GM12878 (cell line): ENCODE results near the gene HYOU1. TPM values are rescaled to one million over a fixed set of nuclear protein-coding genes. Genes with fewer than 3 reads are reported as not detected.

Source experiments
- ATAC-seq: fragments of 200-7000 bp; cut with Tn5 transposase; 3 replicates; pipeline ENCODE4 v1.9.1; 2020; ENCODE audit warnings: mild to moderate bottlenecking, moderate library complexity
- Bru-seq: library from RNA; stranded (reverse); fragments of 400-500 nt; gene quantifications from one replicate; lab custom pipeline; 2021; lab: Mats Ljungman, UMichigan
- BruChase-seq, 2 experiments: library from RNA; stranded (reverse); fragments of 400-500 nt; gene quantifications; one replicate each; lab custom pipeline; 2021; lab: Mats Ljungman, UMichigan
- BruUV-seq: library from RNA; stranded (reverse); fragments of 400-500 nt; replicated peaks from 2 replicates; lab custom pipeline; 2021; lab: Mats Ljungman, UMichigan
- CTCF ChIA-PET: fragments of 300-600 bp; sonication (Branson Sonifier 250); formaldehyde crosslinking; extraction: SDS; loops from one replicate; lab custom pipeline; 2021; ENCODE audit warnings: inconsistent platforms; lab: Yijun Ruan, JAX
- POLR2A ChIA-PET: fragments of 350-600 bp; formaldehyde crosslinking; extraction: SDS; loops from one replicate; lab custom pipeline; 2021; ENCODE audit warnings: inconsistent platforms; lab: Charles Lee
- RAD21 ChIA-PET: fragments of 300-600 bp; sonication (Branson Sonifier 250); formaldehyde crosslinking; loops from one replicate; lab custom pipeline; 2023; ENCODE audit warnings: antibody characterized with exemption; ENCODE audit not compliant: unreplicated experiment; lab: Charles Lee
- SMC1A ChIA-PET: fragments of 300-600 bp; sonication (Branson Sonifier 250); formaldehyde crosslinking; loops from one replicate; lab custom pipeline; 2023; ENCODE audit not compliant: unreplicated experiment, uncharacterized antibody; lab: Charles Lee
- DNase-seq: peaks from one replicate; pipeline ENCODE4 v3.0.0-alpha.2; 2011; ENCODE audit warnings: low read depth, low spot score
- FAIRE-seq: peaks from 3 replicates; lab custom pipeline; 2011; peaks lifted over from hg19 to GRCh38; lab: Jason Lieb, UNC
- H2AFZ ChIP-seq: 2 replicates; pipeline ENCODE4 v1.6.0; 2011; ENCODE audit warnings: low read depth, low read length, control low read depth; ENCODE audit not compliant: control insufficient read depth
- H3K27ac ChIP-seq: 2 replicates; pipeline ENCODE4 v1.5.1; 2011; ENCODE audit warnings: control low read depth; ENCODE audit not compliant: control insufficient read depth, insufficient read depth
- H3K27me3 ChIP-seq, 2 experiments: replicated peaks in 1 of 2; 2 replicates each; pipeline versions ENCODE4 v1.6.0 to v1.6.1; 2011; ENCODE audit warnings: low read length in 1 of 2; ENCODE audit not compliant: control insufficient read depth in 2 of 2, insufficient read depth in 2 of 2
- H3K36me3 ChIP-seq, 2 experiments: 2 replicates each; pipeline ENCODE4 v1.5.1; 2011; ENCODE audit warnings: low read length in 1 of 2; ENCODE audit not compliant: control insufficient read depth in 2 of 2, insufficient read depth in 2 of 2
- H3K4me1 ChIP-seq: 2 replicates; pipeline ENCODE4 v1.6.1; 2011; ENCODE audit warnings: mild to moderate bottlenecking, low read length, moderate library complexity, mixed read lengths; ENCODE audit not compliant: control insufficient read depth, insufficient read depth
- H3K4me2 ChIP-seq: 2 replicates; pipeline ENCODE4 v1.6.0; 2011; ENCODE audit warnings: control low read depth; ENCODE audit not compliant: control insufficient read depth, insufficient read depth
- H3K4me3 ChIP-seq: fragments of 200-600 bp; sonication (generic); 2 replicates; pipeline ENCODE4 v1.5.1; 2016
- H3K79me2 ChIP-seq: 2 replicates; pipeline ENCODE4 v1.6.0; 2011; ENCODE audit warnings: low read length; ENCODE audit not compliant: control insufficient read depth, insufficient read depth
- H3K9ac ChIP-seq: 2 replicates; pipeline ENCODE4 v1.8.0; 2011; ENCODE audit warnings: low read length, control low read depth, mixed read lengths; ENCODE audit not compliant: control insufficient read depth, insufficient read depth
- H3K9me3 ChIP-seq: replicated peaks from 3 replicates; pipeline ENCODE4 v1.5.1; 2011; ENCODE audit warnings: mild to moderate bottlenecking, low read length; ENCODE audit not compliant: control insufficient read depth, insufficient read depth
- H4K20me1 ChIP-seq: 2 replicates; pipeline ENCODE4 v1.6.0; 2011; ENCODE audit not compliant: control insufficient read depth, insufficient read depth
- ATF7 ChIP-seq: fragments of 450-650 bp; IDR thresholded peaks from 2 replicates; pipeline ENCODE4 v1.6.1; 2016; ENCODE audit warnings: low read depth, mild to moderate bottlenecking
- BMI1 ChIP-seq: fragments of 450-650 bp; IDR thresholded peaks from 2 replicates; pipeline ENCODE4 v1.6.1; 2016; ENCODE audit warnings: mild to moderate bottlenecking, moderate library complexity, borderline replicate concordance
- CBFB ChIP-seq: IDR thresholded peaks from 2 replicates; pipeline ENCODE4 v1.6.1; 2016; ENCODE audit warnings: antibody characterized with exemption, low read depth
- CHD2 ChIP-seq: IDR thresholded peaks from 2 replicates; pipeline ENCODE4 v1.6.1; 2011; ENCODE audit warnings: low read depth, low read length, improper control_type of control experiment, borderline replicate concordance
- EGR1 ChIP-seq, 2 experiments: IDR thresholded peaks; 1 replicate in 1 of 2; 2 replicates in 1 of 2; pipeline ENCODE4 v1.6.1; 2011 to 2012; ENCODE audit warnings: low read depth in 2 of 2, low read length in 2 of 2, borderline replicate concordance in 1 of 2, mild to moderate bottlenecking in 1 of 2, moderate library complexity in 1 of 2
- HDGF ChIP-seq: fragments of 450-650 bp; IDR thresholded peaks from 2 replicates; pipeline ENCODE4 v1.6.1; 2016; ENCODE audit warnings: antibody characterized with exemption
- IRF3 ChIP-seq: fragments of 450-650 bp; IDR thresholded peaks from 2 replicates; pipeline ENCODE4 v1.6.1; 2014; ENCODE audit warnings: mild to moderate bottlenecking
- NBN ChIP-seq: fragments of 450-650 bp; IDR thresholded peaks from 2 replicates; pipeline ENCODE4 v1.6.1; 2016
- PAX5 ChIP-seq: IDR thresholded peaks from 2 replicates; pipeline ENCODE4 v1.6.1; 2011; ENCODE audit warnings: low read depth, low read length, borderline replicate concordance
- PML ChIP-seq: IDR thresholded peaks from 2 replicates; pipeline ENCODE4 v1.6.1; 2012; ENCODE audit warnings: low read length, inconsistent platforms
- RELA ChIP-seq: fragments of 450-650 bp; IDR thresholded peaks from 2 replicates; pipeline ENCODE4 v1.8.0; 2014; ENCODE audit warnings: borderline replicate concordance; ENCODE audit not compliant: partially characterized antibody
- RFX5 ChIP-seq: IDR thresholded peaks from 2 replicates; pipeline ENCODE4 v1.6.1; 2011; ENCODE audit warnings: low read depth, low read length, improper control_type of control experiment
- RUNX3 ChIP-seq: IDR thresholded peaks from 2 replicates; pipeline ENCODE4 v1.6.1; 2012; ENCODE audit warnings: low read length, inconsistent platforms
- SMARCA5 ChIP-seq: fragments of 450-650 bp; IDR thresholded peaks from 2 replicates; pipeline ENCODE4 v1.6.1; 2017; ENCODE audit warnings: mild to moderate bottlenecking
- SP1 ChIP-seq: IDR thresholded peaks from one replicate; pipeline ENCODE4 v1.6.1; 2011; ENCODE audit warnings: low read depth, low read length
- WRNIP1 ChIP-seq: IDR thresholded peaks from 2 replicates; pipeline ENCODE4 v1.6.1; 2011; ENCODE audit warnings: low read depth, low read length, improper control_type of control experiment, borderline replicate concordance
- WGBS: methylation state at CpG from one replicate; pipeline ENCODE4 v1.1.6; 2016; ENCODE audit warnings: low lambda C conversion rate; ENCODE audit not compliant: insufficient replicate concordance, insufficient coverage; ENCODE audit errors: missing lambda C conversion rate; 5-methylcytosine and 5-hydroxymethylcytosine counted together
- in situ Hi-C: fragments of 300-500 bp; cut with MboI; formaldehyde crosslinking; loops from 9 replicates; pipeline ENCODE4 v1.14.3; 2018; ENCODE audit warnings: mixed read lengths
- intact Hi-C: fragments of 100-400 bp; cut with micrococcal nuclease; formaldehyde crosslinking; loops from one replicate; pipeline ENCODE4 v1.14.2; 2022; ENCODE audit not compliant: unreplicated experiment
- long read RNA-seq, 2 experiments: library from polyadenylated mRNA; unstranded; transcript quantifications; one replicate each; pipeline ENCODE4 v2.0.0, GENCODE V29; 2019 to 2020
- polyA minus RNA-seq, 3 experiments: library from RNA; depleted of rRNA, polyadenylated mRNA; stranded (reverse); fragments of >200 nt; gene quantifications; 2 replicates each; pipeline ENCODE4 v1.2.3, GENCODE V29; 2011
- polyA plus RNA-seq, 11 experiments: library from polyadenylated mRNA; depleted of rRNA in 4 of 11; unstranded in 6 of 11; stranded (reverse) in 5 of 11; fragments of >200 nt; fragmentation: Nextera tagmentation in 4 of 11; fragmentation: Illumina TruSeq in 1 of 11; extraction: Ambion mirVana in 4 of 11; extraction: Trizol in 1 of 11; gene quantifications; 1 replicate in 1 of 11; 2 replicates in 10 of 11; pipeline versions ENCODE4 v1.2.1 to v1.2.3, GENCODE V29; 2011 to 2016; ENCODE audit warnings: inconsistent platforms in 2 of 11, missing spikeins in 2 of 11, low read depth in 1 of 11
- total RNA-seq, 4 experiments: library from RNA; depleted of rRNA in 3 of 4; stranded (reverse); fragments of >200 nt in 3 of 4; fragmentation: Illumina TruSeq in 1 of 4; extraction: Trizol in 1 of 4; gene quantifications; 2 replicates each; pipeline versions ENCODE4 v1.2.1 to v1.2.3, GENCODE V29; 2013 to 2021

Gene HYOU1
- total RNA-seq (2013; cell fraction: nucleolus; rRNA removed) = 90.5 and 95.1 TPM in 2 replicates
- total RNA-seq (2014; rRNA removed) (90.7 and 94.9 TPM in 2 replicates), total RNA-seq (2014; rRNA removed; fragmentation: Illumina TruSeq; extraction: Trizol) (80.8 and 91.5 TPM in 2 replicates), total RNA-seq (2021) (133 and 156 TPM in 2 replicates), polyA plus RNA-seq (2011; rRNA removed) (74.8 and 119 TPM in 2 replicates), polyA plus RNA-seq (2014; fragmentation: Illumina TruSeq; extraction: Trizol) (93.2 and 121 TPM in 2 replicates), polyA plus RNA-seq (2014; fragmentation: Nextera tagmentation; extraction: Ambion mirVana) (10 to 100 TPM; 15.4 to 46.3 TPM), polyA plus RNA-seq (2014; rRNA removed) (99.4 and 116 TPM in 2 replicates), polyA plus RNA-seq (2016; fragmentation: Nextera tagmentation; extraction: Ambion mirVana) (100 to 1,000 TPM; 154 to 157 TPM), polyA minus RNA-seq (2011; rRNA and poly(A)+ RNA removed) (118 and 166 TPM in 2 replicates), Bru-seq, nascent RNA (percentile 91 among the genes with signal in this experiment), BruChase-seq, experiment 1, labeled RNA remaining after a 6-hour chase (percentile 99 among the genes with signal in this experiment), BruChase-seq, experiment 2, labeled RNA remaining after a 2-hour chase (percentile 97 among the genes with signal in this experiment)
- polyA plus RNA-seq (2011; ENCODE audit: low read depth) = 59.9 TPM
- 141 and 144 TPM in 2 replicates for polyA plus RNA-seq (2011; cell fraction: cytosol; rRNA removed)
- 124 and 149 TPM in 2 replicates for polyA plus RNA-seq (2011; cell fraction: nucleus; rRNA removed)
- polyA plus RNA-seq (2012) = 70.3 and 94.8 TPM in 2 replicates
- polyA minus RNA-seq (2011; cell fraction: cytosol; rRNA and poly(A)+ RNA removed) = 59.7 and 60.1 TPM in 2 replicates
- 34.5 and 59.4 TPM in 2 replicates for polyA minus RNA-seq (2011; cell fraction: nucleus; rRNA and poly(A)+ RNA removed)
- long read RNA-seq, experiment 1, full-length matches to known transcripts = 7 of 30 reads
- long read RNA-seq, experiment 1, partial matches to known transcripts = 12 of 30 reads
- long read RNA-seq, experiment 1, other reads (novel, unspliced or antisense) = 11 of 30 reads
- long read RNA-seq, experiment 2, partial matches to known transcripts = 3 of 8 reads
- long read RNA-seq, experiment 2, other reads (novel, unspliced or antisense) = 5 of 8 reads

GRCh38 chr11:119057000-119057769, at the start of gene HYOU1:
Gene HYOU1 (minus strand): TSS chr11:119057205. CDS start chr11:119056160, 1,045 bp downstream.
- SMC1A ChIA-PET = interaction anchor here (1.5 kb wide), 1 partner anchor 10 kb away, joined by 6 read pairs; the partner anchor contains the start of gene VPS11
- Histone ChIP-seq H3K4me3 (peak within 1 kb of the TSS; percentile 96), H3K4me1 (peaks cover 19% of the 10 kb centered on the region), H3K9me3 (no peaks in the 10 kb centered on the region), H4K20me1 (no peaks in the 10 kb centered on the region), H3K9ac (peak within 1 kb of the TSS; percentile 90), H3K36me3 (peaks cover 12 to 17% of the 10 kb centered on the region in 2 experiments), H2AFZ (peak within 1 kb of the TSS; percentile 81), H3K27ac (peak within 1 kb of the TSS; percentile 79), H3K79me2 (peaks cover 36% of the 10 kb centered on the region), H3K4me2 (peak within 1 kb of the TSS; percentile 86), H3K27me3 (no peaks in the 10 kb centered on the region)
- no TSS peak for BruUV-seq
- peak; percentile 69 for DNase-seq
- intact Hi-C loops = loop anchor here (2.0 kb wide), 2 partner anchors 38 kb away; partner anchors contain the start of genes RPS25 and TRAPPC4
- CTCF ChIA-PET = interaction anchor here (0.8 to 3.2 kb wide), 10 partner anchors 10 to 226 kb away, joined by 3 to 16 read pairs (median 6); partner anchors contain the start of genes C2CD2L, HMBS, RPS25 and SLC37A4
- RAD21 ChIA-PET = interaction anchor here (0.5 to 2.4 kb wide), 8 partner anchors 10 to 281 kb away, joined by 3 to 9 read pairs (median 4); partner anchors contain the start of genes HMBS and VPS11
- in situ Hi-C loops = no loop called here
- peak; percentile 44 for FAIRE-seq
- WGBS = under 1% methylated on average over 75 of the region's 79 CpGs
- POLR2A ChIA-PET = interaction anchor here (0.6 to 2.7 kb wide), 17 partner anchors 9 to 626 kb away, joined by 3 to 14 read pairs (median 6); partner anchors contain the start of genes C2CD2L, DPAGT1, HINFP and HMBS
- ATAC-seq = peak; percentile 93
- TF ChIP-seq BMI1 (no peak), RELA (peak; percentile 52), EGR1 (IDR thresholded peaks at IDR 0.05; ENCODE audit: borderline replicate concordance in 1 of 2, low read depth in 2 of 2, low read length in 2 of 2) (peak in 1 of 2 experiments; percentile 51; a peak in 2 of 3 replicates), PAX5 (no peak), CBFB (peak; percentile 63; the same call in 1 of the 2 replicates), CHD2 (peak; percentile 78), PML (peak; percentile 87), SP1 (peak; percentile 66), RFX5 (peak; percentile 76), HDGF (peak; percentile 85; the same call in 1 of the 2 replicates), NBN (peak; percentile 57; the same call in 1 of the 2 replicates), ATF7 (peak; percentile 7; the same call in 1 of the 2 replicates), SMARCA5 (peak; percentile 55), RUNX3 (peak; percentile 43; the same call in 1 of the 2 replicates), IRF3 (0 out of 2 replicates have a peak, but pooled peaks have one; percentile 33), WRNIP1 (no peak)
